ENCODE data around the gene MUC20.
"Not testable (repeated sequence)": the region's sequence is repeated elsewhere in the genome, so short reads cannot be mapped to it uniquely, and the experiment has no call there.

The MUC20 gene

GRCh38 chr3:195729476-195730251 lies 8.9 kb downstream of the MUC20 start:
- no peak for DNase-seq (ENCODE audit: low read depth in 2 of 2)

GRCh38 chr3:195731356-195731905 lies 10.7 kb downstream of the MUC20 start:
- no peak for DNase-seq (ENCODE audit: low read depth in 2 of 2)

- no peak for DNase-seq (ENCODE audit: low read depth in 2 of 2)
Observed at GRCh38 chr3:195732940-195733339, 12.2 kb downstream of the MUC20 start.

- no peak for DNase-seq (ENCODE audit: low read depth in 2 of 2)
Observed at GRCh38 chr3:195735036-195735695, 14.4 kb downstream of the MUC20 start.

- no peak for DNase-seq (ENCODE audit: low read depth in 2 of 2)
Observed at GRCh38 chr3:195736866-195737490, 16.2 kb downstream of the MUC20 start.

GRCh38 chr3:195737782-195738181 lies 17.0 kb downstream of the MUC20 start:
- DNase-seq (ENCODE audit: low read depth in 2 of 2): not testable (repeated sequence)

GRCh38 chr3:195738274-195739044 lies 17.7 kb downstream of the MUC20 start:
- no peak for DNase-seq (ENCODE audit: low read depth in 2 of 2)

GRCh38 chr3:195739561-195740111 lies 18.9 kb downstream of the MUC20 start:
- no peak for DNase-seq (ENCODE audit: low read depth in 2 of 2)

GRCh38 chr3:195744437-195744836 lies 23.7 kb downstream of the MUC20 start:
- DNase-seq (ENCODE audit: low read depth in 2 of 2): no peak

- no peak for DNase-seq (ENCODE audit: low read depth in 2 of 2)
Observed at GRCh38 chr3:195746346-195746745, 25.6 kb downstream of the MUC20 start.

GRCh38 chr3:195746751-195747150 lies 26.0 kb downstream of the MUC20 start:
- no peak for DNase-seq (ENCODE audit: low read depth in 2 of 2)

GRCh38 chr3:195748661-195749060 lies 27.9 kb downstream of the MUC20 start:
- no peak for DNase-seq (ENCODE audit: low read depth in 2 of 2)

- not testable (repeated sequence) for DNase-seq (ENCODE audit: low read depth in 2 of 2)
Observed at GRCh38 chr3:195749101-195749500, 28.3 kb downstream of the MUC20 start.

GRCh38 chr3:195750797-195751520 lies 30.2 kb downstream of the MUC20 start:
- DNase-seq (ENCODE audit: low read depth in 2 of 2): no peak

GRCh38 chr3:195751560-195751959 lies 30.8 kb downstream of the MUC20 start:
- no peak for DNase-seq (ENCODE audit: low read depth in 2 of 2)

- no peak for DNase-seq (ENCODE audit: low read depth in 2 of 2)
Observed at GRCh38 chr3:195752066-195752465, 31.3 kb downstream of the MUC20 start.

GRCh38 chr3:195752546-195753331 lies 32.0 kb downstream of the MUC20 start:
- DNase-seq (ENCODE audit: low read depth in 2 of 2): no peak

- DNase-seq (ENCODE audit: low read depth in 2 of 2): no peak
Observed at GRCh38 chr3:195753581-195753980, 32.8 kb downstream of the MUC20 start.

- DNase-seq (ENCODE audit: low read depth in 2 of 2): no peak
Observed at GRCh38 chr3:195754141-195754540, 33.4 kb downstream of the MUC20 start.

- DNase-seq (ENCODE audit: low read depth in 2 of 2): no peak
Observed at GRCh38 chr3:195754906-195755305, 34.1 kb downstream of the MUC20 start.
